ENCODE results near the gene PIM3.

- TF ChIP-seq CTCF (IDR thresholded peaks at IDR 0.05) (no peak), CREB1 (CRISPR knock-in tag; IDR thresholded peaks at IDR 0.05) (no peak)
These were observed 26.2 kb upstream of the PIM3 start for GRCh38 chr22:49934160-49934890.
